GM12872 (cell line): ENCODE measurements around the gene C2CD4B.

ENCODE experiments used
- TF ChIP-seq, protein P1 (sequence below): IDR thresholded peaks from 3 replicates; pipeline ENCODE4 v1.5.1; 2011; ENCODE audit warnings: low read depth, mild to moderate bottlenecking, low read length, moderate library complexity; ENCODE audit not compliant: insufficient read depth

C2CD4B gene

DNA sequence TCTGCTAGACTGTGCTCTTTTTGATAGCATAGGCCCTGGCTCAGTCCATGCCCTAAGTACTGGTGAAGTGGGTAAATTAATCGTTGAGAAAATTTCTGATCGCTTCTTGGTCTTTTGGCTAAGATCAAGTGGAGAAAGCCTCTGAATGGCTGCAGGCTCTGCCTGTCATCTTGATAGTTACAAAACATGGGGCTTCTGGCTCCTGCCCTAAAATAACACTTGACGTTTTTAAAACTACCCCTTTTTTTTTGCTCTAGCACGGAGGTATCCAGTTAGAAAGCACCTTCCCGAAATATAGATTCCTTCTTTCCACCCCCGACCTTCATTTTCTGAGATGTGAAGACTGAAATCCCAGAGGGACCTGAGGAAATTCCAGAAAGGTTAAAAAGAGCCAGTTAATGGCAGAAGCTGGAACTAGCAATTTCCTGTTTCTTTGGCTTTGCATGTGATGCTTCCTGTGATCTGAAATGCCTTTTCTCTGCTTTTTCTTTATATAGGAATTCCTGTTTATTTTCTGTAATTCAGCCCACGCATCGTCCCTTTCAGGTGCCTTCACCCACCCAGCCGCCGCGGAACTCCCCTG is 799 bp upstream of the C2CD4B start:
- TF ChIP-seq, protein P1, sequence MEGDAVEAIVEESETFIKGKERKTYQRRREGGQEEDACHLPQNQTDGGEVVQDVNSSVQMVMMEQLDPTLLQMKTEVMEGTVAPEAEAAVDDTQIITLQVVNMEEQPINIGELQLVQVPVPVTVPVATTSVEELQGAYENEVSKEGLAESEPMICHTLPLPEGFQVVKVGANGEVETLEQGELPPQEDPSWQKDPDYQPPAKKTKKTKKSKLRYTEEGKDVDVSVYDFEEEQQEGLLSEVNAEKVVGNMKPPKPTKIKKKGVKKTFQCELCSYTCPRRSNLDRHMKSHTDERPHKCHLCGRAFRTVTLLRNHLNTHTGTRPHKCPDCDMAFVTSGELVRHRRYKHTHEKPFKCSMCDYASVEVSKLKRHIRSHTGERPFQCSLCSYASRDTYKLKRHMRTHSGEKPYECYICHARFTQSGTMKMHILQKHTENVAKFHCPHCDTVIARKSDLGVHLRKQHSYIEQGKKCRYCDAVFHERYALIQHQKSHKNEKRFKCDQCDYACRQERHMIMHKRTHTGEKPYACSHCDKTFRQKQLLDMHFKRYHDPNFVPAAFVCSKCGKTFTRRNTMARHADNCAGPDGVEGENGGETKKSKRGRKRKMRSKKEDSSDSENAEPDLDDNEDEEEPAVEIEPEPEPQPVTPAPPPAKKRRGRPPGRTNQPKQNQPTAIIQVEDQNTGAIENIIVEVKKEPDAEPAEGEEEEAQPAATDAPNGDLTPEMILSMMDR = no peak

DNA sequence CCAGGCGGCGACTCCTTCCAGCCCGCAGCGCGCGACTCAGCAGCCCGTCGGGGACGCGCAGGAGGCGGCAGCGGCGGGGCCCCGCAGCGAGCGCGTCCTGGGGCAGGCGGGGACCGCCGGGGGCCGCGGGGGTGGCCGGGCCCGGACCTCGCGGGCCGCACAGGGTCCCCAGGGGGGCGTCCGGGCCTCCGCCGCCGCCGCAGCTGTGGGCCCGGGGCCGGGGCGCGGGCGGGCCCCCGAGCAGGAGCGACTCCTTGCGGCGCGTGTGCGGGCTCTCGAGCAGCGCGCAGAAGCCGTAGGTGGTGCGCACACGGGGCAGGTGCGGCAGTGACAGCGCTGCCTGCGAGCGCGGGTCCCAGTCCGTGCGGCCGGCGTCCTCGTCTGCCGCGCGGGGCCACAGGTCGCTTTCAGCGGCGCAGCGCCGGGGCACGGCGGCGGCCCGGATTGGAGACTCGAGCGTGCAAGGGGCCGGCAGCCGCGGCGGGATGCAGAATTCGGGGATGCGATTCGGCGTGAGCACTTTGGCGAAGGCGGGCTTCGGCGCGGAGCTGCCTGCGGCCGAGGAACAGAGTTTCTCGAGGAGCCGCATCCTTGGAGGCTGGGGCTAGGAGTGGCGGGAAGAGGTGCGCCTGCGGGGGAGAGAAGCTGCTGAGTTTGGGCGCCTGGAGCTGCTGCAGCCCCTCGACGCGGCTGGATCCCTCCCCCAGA is 535 bp downstream of the C2CD4B start:
- TF ChIP-seq, protein P1 = no peak

DNA sequence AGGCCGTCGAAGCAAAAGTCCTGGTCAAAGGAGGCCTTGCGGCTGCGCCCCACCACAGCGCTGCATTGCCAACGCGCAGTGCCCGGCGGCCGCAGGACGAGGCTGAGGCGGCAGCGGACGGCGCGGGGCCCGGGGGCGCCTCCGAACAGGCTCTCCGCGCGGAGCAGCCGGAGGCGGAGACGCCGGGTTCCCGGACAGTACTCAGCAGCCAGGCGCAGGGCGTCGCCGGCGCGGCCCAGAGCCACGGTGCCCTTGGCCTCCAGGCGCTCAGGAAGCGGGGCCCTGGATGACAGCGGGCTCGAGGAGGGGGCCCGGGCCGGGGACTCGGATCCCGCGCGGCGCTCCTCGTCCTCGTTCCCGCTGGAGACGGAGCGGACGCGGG is 1.1 kb downstream of the C2CD4B start:
- TF ChIP-seq, protein P1 = no peak

DNA sequence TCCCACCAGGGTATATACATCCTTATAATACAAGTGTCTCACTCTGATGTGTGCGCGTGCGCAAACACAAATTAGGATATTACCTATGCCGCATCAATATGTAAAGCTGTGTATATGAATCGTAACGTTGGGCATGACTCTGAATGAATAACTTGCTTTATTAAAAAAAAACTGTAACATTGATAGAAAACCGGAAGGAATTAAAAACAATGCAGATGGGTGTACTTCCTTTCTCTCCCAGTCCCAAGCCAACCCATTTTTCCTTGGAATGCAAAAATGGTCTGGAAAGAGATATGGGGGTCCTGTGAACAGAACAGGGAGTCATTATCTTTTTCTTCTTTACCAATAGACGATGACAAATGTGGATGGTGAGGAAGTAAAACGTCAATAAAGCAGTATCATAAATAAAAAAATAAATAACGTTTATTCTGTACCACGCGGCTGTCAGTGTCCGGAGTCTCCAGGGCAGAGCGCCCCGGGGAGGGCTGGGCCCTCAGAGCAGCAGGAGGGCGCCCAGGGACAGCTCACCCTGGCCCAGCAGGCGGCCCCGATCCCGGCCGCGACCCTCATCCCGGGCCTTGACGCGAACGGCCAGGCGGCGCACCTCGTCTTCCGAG is 1.6 kb downstream of the C2CD4B start:
- TF ChIP-seq, protein P1 = no peak

DNA sequence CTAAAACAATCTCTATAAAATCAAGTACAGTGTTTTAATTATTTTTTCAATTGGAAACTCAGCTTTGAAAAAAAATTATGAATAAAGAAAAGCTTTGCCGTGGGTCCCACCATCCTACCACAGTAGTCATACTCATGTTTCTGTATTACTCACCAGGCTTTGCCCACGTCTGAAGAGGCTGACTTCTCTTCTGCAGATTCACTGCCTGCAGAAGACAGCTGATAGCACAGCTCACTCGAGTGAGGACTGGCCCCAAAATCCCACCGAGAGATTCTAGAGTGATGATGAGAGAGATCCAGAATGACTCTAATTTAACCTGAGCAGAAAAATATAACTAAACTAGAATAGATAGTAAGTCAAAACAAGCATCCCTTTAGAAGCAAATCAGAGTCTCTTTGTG is 11.9 kb downstream of the C2CD4B start:
- TF ChIP-seq, protein P1 = no peak

DNA sequence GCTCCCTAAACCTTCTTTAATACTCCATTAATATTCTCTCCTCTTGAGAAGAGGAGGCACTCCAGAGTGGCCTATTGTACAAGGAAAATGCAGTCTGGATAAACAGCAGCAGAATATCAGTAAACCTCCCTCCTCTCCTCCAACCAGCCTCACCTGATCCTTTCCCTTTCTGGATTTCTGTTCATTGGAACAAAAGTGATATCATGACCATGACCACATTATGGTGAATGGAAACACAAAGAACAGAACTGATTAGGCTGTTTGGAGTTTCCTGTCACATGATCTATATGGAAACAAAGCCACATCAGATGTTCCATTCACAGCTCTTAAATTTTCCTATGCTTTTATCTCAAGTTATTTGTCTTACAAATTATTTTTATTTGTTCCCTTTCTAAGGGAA is 14.6 kb downstream of the C2CD4B start:
- TF ChIP-seq, protein P1 = no peak

DNA sequence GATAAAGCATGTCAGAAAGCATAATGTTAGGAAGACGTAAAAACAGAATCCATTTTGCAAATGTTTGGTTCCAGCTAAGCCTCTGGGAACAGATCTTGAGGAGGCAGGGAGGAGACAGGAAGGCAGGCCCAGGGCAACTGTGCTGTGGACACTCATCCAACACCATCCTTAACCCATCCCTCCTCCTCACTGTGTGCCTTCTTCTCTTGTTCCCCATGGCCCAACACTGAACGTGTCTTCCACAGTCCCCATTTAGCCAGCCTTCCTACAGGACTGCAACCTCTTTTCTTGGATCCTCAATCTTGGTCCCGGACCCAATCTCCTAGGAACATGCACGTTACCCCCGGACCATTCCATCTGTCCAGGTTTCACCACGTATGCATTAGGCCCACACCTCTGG is 15.4 kb downstream of the C2CD4B start:
- TF ChIP-seq, protein P1 = no peak
